KMS-11 (cell line): ENCODE results near the gene DSTN.

Source experiments
- H2AFZ ChIP-seq: fragments of 200-600 bp; sonication (generic); 2 replicates; pipeline ENCODE4 v1.6.1; 2016; ENCODE audit warnings: antibody characterized with exemption, mixed run types, low read depth
- H3K27ac ChIP-seq: fragments of 200-600 bp; sonication (generic); 2 replicates; pipeline ENCODE4 v1.6.1; 2016; ENCODE audit warnings: mild to moderate bottlenecking, mixed run types
- H3K27me3 ChIP-seq: fragments of 200-600 bp; sonication (generic); 2 replicates; pipeline ENCODE4 v1.6.1; 2017; ENCODE audit warnings: mild to moderate bottlenecking, low read depth, mixed run types, moderate library complexity; ENCODE audit not compliant: insufficient read depth
- H3K36me3 ChIP-seq: fragments of 200-600 bp; sonication (generic); 2 replicates; pipeline ENCODE4 v1.6.1; 2017; ENCODE audit warnings: mild to moderate bottlenecking, mixed run types; ENCODE audit not compliant: insufficient read depth
- H3K4me1 ChIP-seq: fragments of 200-600 bp; sonication (generic); 2 replicates; pipeline ENCODE4 v1.6.1; 2016; ENCODE audit warnings: mild to moderate bottlenecking, low read depth, mixed run types; ENCODE audit not compliant: poor library complexity, severe bottlenecking
- H3K4me2 ChIP-seq: fragments of 200-600 bp; sonication (generic); 2 replicates; pipeline ENCODE4 v1.7.0; 2016; ENCODE audit warnings: mild to moderate bottlenecking, mixed run types
- H3K4me3 ChIP-seq: fragments of 200-600 bp; sonication (generic); IDR thresholded peaks from 2 replicates; pipeline ENCODE4 v1.6.1; 2017; ENCODE audit warnings: low read depth, low read length, mixed read lengths; ENCODE audit not compliant: insufficient read depth
- H3K79me2 ChIP-seq: fragments of 200-600 bp; sonication (generic); 2 replicates; pipeline ENCODE4 v1.6.1; 2016; ENCODE audit warnings: low read depth, mixed run types; ENCODE audit not compliant: insufficient read depth
- H3K9ac ChIP-seq: fragments of 200-600 bp; sonication (generic); 2 replicates; pipeline ENCODE4 v1.6.1; 2016; ENCODE audit warnings: mild to moderate bottlenecking, mixed run types
- H4K20me1 ChIP-seq: fragments of 200-600 bp; sonication (generic); 2 replicates; pipeline ENCODE4 v1.6.1; 2016; ENCODE audit warnings: mild to moderate bottlenecking, mixed run types; ENCODE audit not compliant: insufficient read depth
- CTCF ChIP-seq: fragments of 200-600 bp; sonication (generic); conservative IDR thresholded peaks from 2 replicates; pipeline ENCODE4 v1.6.1; 2017; ENCODE audit warnings: low read depth, mild to moderate bottlenecking, antibody characterized with exemption, low read length, moderate library complexity, mixed read lengths

Gene DSTN

GRCh38 chr20:17611290-17611539 lies 41.3 kb downstream of the DSTN start:
- no peaks in the 10 kb centered on the region for H4K20me1 ChIP-seq
- TF ChIP-seq CTCF = no peak
- H3K9ac ChIP-seq = no peak overlapping the region
- no peaks in the 10 kb centered on the region for H3K36me3 ChIP-seq
- no peak overlapping the region for H3K27ac ChIP-seq
- H3K27me3 ChIP-seq = no peaks in the 10 kb centered on the region
- no peak overlapping the region for H3K4me2 ChIP-seq
- H2AFZ ChIP-seq = no peak overlapping the region
- H3K4me1 ChIP-seq = no peaks in the 10 kb centered on the region
- H3K79me2 ChIP-seq = no peaks in the 10 kb centered on the region
- no peak overlapping the region for H3K4me3 ChIP-seq

GRCh38 chr20:17611540-17612286 lies 41.8 kb downstream of the DSTN start:
- Histone ChIP-seq H3K27ac (no peak overlapping the region), H3K27me3 (no peaks in the 10 kb centered on the region), H3K36me3 (no peaks in the 10 kb centered on the region), H3K79me2 (no peaks in the 10 kb centered on the region), H4K20me1 (no peaks in the 10 kb centered on the region), H3K4me1 (no peaks in the 10 kb centered on the region), H2AFZ (no peak overlapping the region), H3K4me2 (no peak overlapping the region), H3K4me3 (no peak overlapping the region), H3K9ac (no peak overlapping the region)
- no peak for TF ChIP-seq CTCF

DNA sequence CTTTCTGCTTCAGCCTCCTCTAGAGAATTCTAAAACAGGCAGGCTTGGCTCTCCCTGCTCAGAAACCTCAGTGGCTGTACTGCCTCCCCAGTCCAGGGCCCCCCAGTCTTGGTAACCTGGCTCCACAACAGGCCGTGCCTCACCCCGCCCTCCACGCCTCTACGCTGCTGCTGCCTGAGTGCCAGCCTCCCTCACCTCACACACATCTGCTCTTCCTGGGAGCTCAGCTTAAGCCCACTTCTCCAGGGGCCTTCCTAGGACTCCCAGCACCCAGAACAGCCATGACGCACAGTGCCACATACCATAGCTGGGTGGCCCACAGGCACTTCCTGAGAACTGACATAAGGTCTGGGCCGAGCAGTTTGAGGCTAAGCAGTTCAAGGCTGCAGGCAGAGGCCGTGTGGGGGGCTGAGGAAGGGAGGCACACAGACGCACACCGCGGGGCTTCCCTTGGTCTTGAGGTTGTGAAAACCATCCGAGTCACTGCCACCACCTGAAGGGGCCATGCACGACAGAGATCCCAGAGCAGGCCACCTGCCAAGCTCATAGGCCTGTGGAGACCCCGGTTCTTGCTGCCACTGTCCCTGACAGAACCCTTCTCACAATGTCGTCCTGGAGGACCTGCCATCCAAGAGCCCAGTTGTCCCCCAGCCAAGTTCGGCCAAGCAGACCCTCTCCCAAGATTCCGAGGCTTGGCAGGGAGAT lies 42.6 kb downstream of the DSTN start:
- Histone ChIP-seq H3K27me3 (no peaks in the 10 kb centered on the region), H3K4me1 (no peaks in the 10 kb centered on the region), H3K9ac (no peak overlapping the region), H3K79me2 (no peaks in the 10 kb centered on the region), H2AFZ (no peak overlapping the region), H3K4me2 (no peak overlapping the region), H3K4me3 (no peak overlapping the region), H3K27ac (no peak overlapping the region), H4K20me1 (no peaks in the 10 kb centered on the region), H3K36me3 (no peaks in the 10 kb centered on the region)
- no peak for TF ChIP-seq CTCF

DNA sequence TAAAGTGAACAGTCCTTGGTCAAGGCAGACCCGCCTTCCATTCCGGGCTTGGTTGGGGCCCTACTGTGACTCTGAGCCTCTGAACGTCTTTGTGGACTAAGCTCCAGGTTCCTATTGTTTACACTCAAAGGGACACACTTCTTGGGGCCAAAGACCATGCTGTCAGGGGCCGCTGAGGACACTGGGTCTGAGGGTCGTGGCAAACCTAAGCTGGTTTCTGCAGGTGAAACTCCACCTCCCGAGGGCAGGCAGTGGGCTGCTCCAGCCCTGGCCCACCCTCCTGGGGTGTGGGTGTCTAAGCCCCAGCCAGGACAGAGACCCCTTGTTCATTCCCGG lies 43.1 kb downstream of the DSTN start:
- H3K4me3 ChIP-seq = no peak overlapping the region
- no peak overlapping the region for H2AFZ ChIP-seq
- no peaks in the 10 kb centered on the region for H4K20me1 ChIP-seq
- H3K36me3 ChIP-seq = no peaks in the 10 kb centered on the region
- H3K27me3 ChIP-seq = no peaks in the 10 kb centered on the region
- H3K9ac ChIP-seq = no peak overlapping the region
- H3K4me1 ChIP-seq = no peaks in the 10 kb centered on the region
- no peak for TF ChIP-seq CTCF
- no peak overlapping the region for H3K27ac ChIP-seq
- H3K79me2 ChIP-seq = no peaks in the 10 kb centered on the region
- H3K4me2 ChIP-seq = no peak overlapping the region
